Measurements from ENCODE around the gene TTC4. TPM values are rescaled to one million over a fixed set of nuclear protein-coding genes. Genes with fewer than 3 reads are reported as not detected.
"Not testable (repeated sequence)": the region's sequence is repeated elsewhere in the genome, so short reads cannot be mapped to it uniquely, and the experiment has no call there.

The TTC4 gene
- polyA plus RNA-seq, 4 donors: 30.5 to 37.7 (median 35.4) TPM

GRCh38 chr1:54745274-54745673 is 29.6 kb downstream of the TTC4 start:
- no peak for DNase-seq (ENCODE audit: low read depth in 4 of 4, low spot score in 2 of 4)

- DNase-seq (ENCODE audit: low read depth in 4 of 4, low spot score in 2 of 4): no peak
These were observed 30.2 kb downstream of the TTC4 start for GRCh38 chr1:54745864-54746263.

- no peak for DNase-seq (ENCODE audit: low read depth in 4 of 4, low spot score in 2 of 4)
These were observed 32.6 kb downstream of the TTC4 start for GRCh38 chr1:54748094-54748835.

GRCh38 chr1:54750596-54750995 is 34.9 kb downstream of the TTC4 start:
- DNase-seq (ENCODE audit: low read depth in 4 of 4, low spot score in 2 of 4): no peak

- DNase-seq (ENCODE audit: low read depth in 4 of 4, low spot score in 2 of 4): no peak
These were observed 35.8 kb downstream of the TTC4 start for GRCh38 chr1:54751426-54751825.

GRCh38 chr1:54754045-54754444 is 38.4 kb downstream of the TTC4 start:
- DNase-seq (ENCODE audit: low read depth in 4 of 4, low spot score in 2 of 4): no peak

GRCh38 chr1:54754486-54755285 is 39.0 kb downstream of the TTC4 start:
- no peak for DNase-seq (ENCODE audit: low read depth in 4 of 4, low spot score in 2 of 4)

- DNase-seq (ENCODE audit: low read depth in 4 of 4, low spot score in 2 of 4): no peak
These were observed 42.2 kb downstream of the TTC4 start for GRCh38 chr1:54757833-54758232.

GRCh38 chr1:54758678-54759348 is 43.2 kb downstream of the TTC4 start:
- no peak for DNase-seq (ENCODE audit: low read depth in 4 of 4, low spot score in 2 of 4)

GRCh38 chr1:54763816-54764132 is 48.1 kb downstream of the TTC4 start:
- DNase-seq (ENCODE audit: low read depth in 4 of 4, low spot score in 2 of 4): no peak

GRCh38 chr1:54764133-54764921 is 48.7 kb downstream of the TTC4 start, which contains the start of gene PARS2:
Gene PARS2, minus strand, starts transcription at chr1:54764523. Its CDS starts 5,362 bp downstream, at chr1:54759161.
- DNase-seq (ENCODE audit: low read depth in 4 of 4, low spot score in 2 of 4): peak; percentile 98 to 100 (median 99)

- no peak for DNase-seq (ENCODE audit: low read depth in 4 of 4, low spot score in 2 of 4)
These were observed 49.4 kb downstream of the TTC4 start for GRCh38 chr1:54764922-54765561.

- DNase-seq (ENCODE audit: low read depth in 4 of 4, low spot score in 2 of 4): no peak
These were observed 51.1 kb downstream of the TTC4 start for GRCh38 chr1:54766726-54767125.

GRCh38 chr1:54767526-54767925 is 51.9 kb downstream of the TTC4 start:
- DNase-seq (ENCODE audit: low read depth in 4 of 4, low spot score in 2 of 4): no peak

GRCh38 chr1:54768093-54768492 is 52.4 kb downstream of the TTC4 start:
- DNase-seq (ENCODE audit: low read depth in 4 of 4, low spot score in 2 of 4): no peak

- no peak for DNase-seq (ENCODE audit: low read depth in 4 of 4, low spot score in 2 of 4)
These were observed 57.3 kb downstream of the TTC4 start for GRCh38 chr1:54772951-54773350.

- DNase-seq (ENCODE audit: low read depth in 4 of 4, low spot score in 2 of 4): no peak
These were observed 59.3 kb downstream of the TTC4 start for GRCh38 chr1:54774820-54775498.

GRCh38 chr1:54775828-54776721 is 60.4 kb downstream of the TTC4 start:
- DNase-seq (ENCODE audit: low read depth in 4 of 4, low spot score in 2 of 4): not testable (repeated sequence)

- DNase-seq (ENCODE audit: low read depth in 4 of 4, low spot score in 2 of 4): no peak
These were observed 61.4 kb downstream of the TTC4 start for GRCh38 chr1:54777011-54777410.
